HL-60 (cell line): ENCODE results near the gene ZNF746.

Experiments used
- DNase-seq, 2 experiments: peaks; one replicate each; pipeline ENCODE4 v3.0.0-alpha.2; 2010 to 2020; ENCODE audit warnings: low read depth in 1 of 2, low spot score in 1 of 2
- H3K27ac ChIP-seq: fragments of 250-450 bp; sonication (Bioruptor Pico); replicated peaks from 2 replicates; pipeline ENCODE4 v1.5.1; 2020; ENCODE audit warnings: mild to moderate bottlenecking, moderate library complexity
- H3K27me3 ChIP-seq: fragments of 250-450 bp; sonication (Bioruptor Pico); 2 replicates; pipeline ENCODE4 v1.5.1; 2021; ENCODE audit warnings: mild to moderate bottlenecking, moderate library complexity; ENCODE audit not compliant: insufficient read depth, poor library complexity, severe bottlenecking
- H3K4me3 ChIP-seq: replicated peaks from 2 replicates; pipeline ENCODE4 v1.5.1; 2011; ENCODE audit warnings: mild to moderate bottlenecking, control low read depth, low read length; ENCODE audit not compliant: insufficient read depth
- CTCF ChIP-seq: IDR thresholded peaks from one replicate; pipeline ENCODE4 v1.5.1; 2011; ENCODE audit warnings: low read length, control low read depth, inconsistent platforms; ENCODE audit not compliant: insufficient read depth
- GABPA ChIP-seq: IDR thresholded peaks from 2 replicates; pipeline ENCODE4 v1.6.1; 2012; ENCODE audit warnings: low read depth
- POLR2AphosphoS5 ChIP-seq: IDR thresholded peaks from 2 replicates; pipeline ENCODE4 v1.6.1; 2012; ENCODE audit warnings: low read depth
- REST ChIP-seq: IDR thresholded peaks from 2 replicates; pipeline ENCODE4 v1.6.1; 2012; ENCODE audit warnings: low read depth; ENCODE audit not compliant: insufficient replicate concordance
- SPI1 ChIP-seq: IDR thresholded peaks from 2 replicates; pipeline ENCODE4 v1.6.1; 2012; ENCODE audit warnings: low read depth, mild to moderate bottlenecking, borderline replicate concordance

The ZNF746 gene

GRCh38 chr7:149544028-149544427, 46.4 kb upstream of the ZNF746 start:
- TF ChIP-seq POLR2AphosphoS5 (no peak), GABPA (no peak)
- H3K27ac ChIP-seq, result no peak overlapping the region
- H3K4me3 ChIP-seq, result no peak overlapping the region
- H3K27me3 ChIP-seq, result no peaks in the 10 kb centered on the region
- no peak for DNase-seq

GRCh38 chr7:149532654-149533053, 35.0 kb upstream of the ZNF746 start:
- no peak for DNase-seq
- Histone ChIP-seq H3K27me3 (no peaks in the 10 kb centered on the region), H3K27ac (no peak overlapping the region), H3K4me3 (no peak overlapping the region)
- TF ChIP-seq REST (no peak), SPI1 (no peak), CTCF (no peak), POLR2AphosphoS5 (no peak), GABPA (no peak)

GRCh38 chr7:149529136-149529718, 31.6 kb upstream of the ZNF746 start:
- Histone ChIP-seq H3K27ac (no peak overlapping the region), H3K4me3 (no peak overlapping the region), H3K27me3 (no peaks in the 10 kb centered on the region)
- DNase-seq, result no peak
- TF ChIP-seq REST (no peak), CTCF (no peak), GABPA (no peak), SPI1 (no peak), POLR2AphosphoS5 (no peak)

GRCh38 chr7:149527414-149527813, 29.8 kb upstream of the ZNF746 start:
- no peak for TF ChIP-seq POLR2AphosphoS5
- TF ChIP-seq SPI1, result no peak
- no peak for TF ChIP-seq CTCF
- TF ChIP-seq REST, result no peak
- TF ChIP-seq GABPA, result no peak
- H3K4me3 ChIP-seq, result no peak overlapping the region
- no peak overlapping the region for H3K27ac ChIP-seq
- H3K27me3 ChIP-seq, result no peaks in the 10 kb centered on the region
- DNase-seq, result no peak
